T-helper 22 cell (primary cell): ENCODE data around the gene PPP1R27.

Source experiments
- DNase-seq: peaks from one replicate; pipeline ENCODE4 v3.0.0-alpha.2; 2020; ENCODE audit warnings: low read depth

Gene PPP1R27

GRCh38 chr17:81834831-81835267 lies at the start of gene PPP1R27:
Gene PPP1R27 (minus strand): TSS chr17:81835050. CDS start chr17:81834953, 97 bp downstream.
- DNase-seq = no peak

- no peak for DNase-seq
Measured at GRCh38 chr17:81884520-81884919, 49.7 kb upstream of the PPP1R27 start.

GRCh38 chr17:81879121-81879520 lies 44.3 kb upstream of the PPP1R27 start:
- DNase-seq = no peak

- no peak for DNase-seq
Measured at GRCh38 chr17:81878294-81878693, 43.4 kb upstream of the PPP1R27 start.

GRCh38 chr17:81877569-81877968 lies 42.7 kb upstream of the PPP1R27 start:
- DNase-seq = no peak

- DNase-seq = peak; percentile 92
Measured at GRCh38 chr17:81871387-81872230, 36.8 kb upstream of the PPP1R27 start.

- no peak for DNase-seq
Measured at GRCh38 chr17:81870981-81871386, 36.1 kb upstream of the PPP1R27 start, which contains the start of gene ARHGDIA. Gene ARHGDIA (minus strand): TSS chr17:81871337. CDS start chr17:81869930, 1,407 bp downstream.

- no peak for DNase-seq
Measured at GRCh38 chr17:81870131-81870980, 35.5 kb upstream of the PPP1R27 start.

- DNase-seq = no peak
Measured at GRCh38 chr17:81869221-81870130, 34.6 kb upstream of the PPP1R27 start.

- DNase-seq = no peak
Measured at GRCh38 chr17:81868674-81869220, 33.9 kb upstream of the PPP1R27 start.

- DNase-seq = no peak
Measured at GRCh38 chr17:81867991-81868673, 33.3 kb upstream of the PPP1R27 start.

- DNase-seq = no peak
Measured at GRCh38 chr17:81867170-81867990, 32.5 kb upstream of the PPP1R27 start.

GRCh38 chr17:81866440-81867169 lies 31.8 kb upstream of the PPP1R27 start:
- DNase-seq = no peak

GRCh38 chr17:81865733-81866439 lies 31.0 kb upstream of the PPP1R27 start:
- DNase-seq = no peak

GRCh38 chr17:81865358-81865732 lies 30.5 kb upstream of the PPP1R27 start:
- no peak for DNase-seq

GRCh38 chr17:81863833-81864768 lies 29.3 kb upstream of the PPP1R27 start:
- DNase-seq = no peak

GRCh38 chr17:81863123-81863675 lies 28.3 kb upstream of the PPP1R27 start:
- DNase-seq = no peak
